ENCODE measurements around the gene THOC5. TPM values are rescaled to one million over a fixed set of nuclear protein-coding genes. Genes with fewer than 3 reads are reported as not detected.
A peak's percentile ranks its signal among the peaks of the same experiment; 100 is the strongest.

The THOC5 gene
- total RNA-seq, 2 donors from 2014 or later = 19.9 to 33.5 TPM

DNA sequence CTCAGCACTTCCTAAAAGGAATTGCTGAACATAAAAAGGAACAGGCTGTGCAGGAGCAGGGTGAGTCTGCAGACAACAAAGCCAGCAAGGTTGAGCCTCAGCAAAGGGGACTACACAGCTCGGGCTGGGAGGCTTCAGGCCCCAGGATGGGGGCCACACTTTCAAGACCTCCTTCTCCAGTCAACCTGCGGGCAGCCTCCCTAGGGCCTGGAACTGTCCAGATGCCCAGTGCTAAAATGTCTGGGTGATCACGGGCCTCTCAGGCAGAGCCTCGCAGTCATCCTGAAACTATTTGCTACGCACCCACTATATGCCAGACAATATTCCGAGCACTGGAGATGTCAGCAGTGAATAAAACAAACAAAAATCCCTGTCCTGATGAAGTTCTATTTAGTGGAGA, 77.4 kb downstream of the THOC5 start:
- DNase-seq = no peak
- no peak overlapping the region for H3K4me3 ChIP-seq
- intact Hi-C loops (cut with DNase I) = no loop called here
- H3K27ac ChIP-seq = no peak overlapping the region
- peaks cover 22% of the 10 kb centered on the region for H3K27me3 ChIP-seq
- H3K9me3 ChIP-seq = no peaks in the 10 kb centered on the region
- TF ChIP-seq, protein P1, sequence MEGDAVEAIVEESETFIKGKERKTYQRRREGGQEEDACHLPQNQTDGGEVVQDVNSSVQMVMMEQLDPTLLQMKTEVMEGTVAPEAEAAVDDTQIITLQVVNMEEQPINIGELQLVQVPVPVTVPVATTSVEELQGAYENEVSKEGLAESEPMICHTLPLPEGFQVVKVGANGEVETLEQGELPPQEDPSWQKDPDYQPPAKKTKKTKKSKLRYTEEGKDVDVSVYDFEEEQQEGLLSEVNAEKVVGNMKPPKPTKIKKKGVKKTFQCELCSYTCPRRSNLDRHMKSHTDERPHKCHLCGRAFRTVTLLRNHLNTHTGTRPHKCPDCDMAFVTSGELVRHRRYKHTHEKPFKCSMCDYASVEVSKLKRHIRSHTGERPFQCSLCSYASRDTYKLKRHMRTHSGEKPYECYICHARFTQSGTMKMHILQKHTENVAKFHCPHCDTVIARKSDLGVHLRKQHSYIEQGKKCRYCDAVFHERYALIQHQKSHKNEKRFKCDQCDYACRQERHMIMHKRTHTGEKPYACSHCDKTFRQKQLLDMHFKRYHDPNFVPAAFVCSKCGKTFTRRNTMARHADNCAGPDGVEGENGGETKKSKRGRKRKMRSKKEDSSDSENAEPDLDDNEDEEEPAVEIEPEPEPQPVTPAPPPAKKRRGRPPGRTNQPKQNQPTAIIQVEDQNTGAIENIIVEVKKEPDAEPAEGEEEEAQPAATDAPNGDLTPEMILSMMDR (IDR thresholded peaks at IDR 0.05) = no peak
- no peaks in the 10 kb centered on the region for H3K36me3 ChIP-seq
- no peak overlapping the region for H3K9ac ChIP-seq (ENCODE audit: low read depth in 2 of 2, low read length in 2 of 2)
- H3K4me1 ChIP-seq = no peaks in the 10 kb centered on the region

DNA sequence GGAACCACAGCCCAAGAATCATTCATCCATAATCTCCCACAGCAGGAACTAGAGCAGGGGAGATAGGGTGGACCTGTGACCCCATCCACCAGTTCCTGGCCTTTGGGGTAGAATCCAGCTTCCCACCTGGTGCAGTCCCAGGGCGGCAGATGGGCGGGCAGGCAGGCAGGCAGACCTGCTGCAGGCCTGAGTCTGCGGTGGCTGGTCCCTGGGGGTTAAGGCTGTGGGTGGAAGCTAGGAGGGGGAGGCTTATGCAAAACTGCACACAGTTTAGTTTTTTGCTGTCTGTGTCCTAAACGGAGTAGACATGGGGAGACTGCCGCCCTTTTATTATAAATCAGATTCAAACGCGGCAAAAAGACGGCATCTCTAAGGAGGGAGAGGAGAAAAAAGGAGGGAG, 78.0 kb downstream of the THOC5 start:
- no peak for DNase-seq
- intact Hi-C loops (cut with DNase I) = no loop called here
- H3K27ac ChIP-seq = no peak overlapping the region
- no peaks in the 10 kb centered on the region for H3K9me3 ChIP-seq
- no peak overlapping the region for H3K4me3 ChIP-seq
- H3K4me1 ChIP-seq = no peaks in the 10 kb centered on the region
- H3K9ac ChIP-seq (ENCODE audit: low read depth in 2 of 2, low read length in 2 of 2) = no peak overlapping the region
- peaks cover 17% of the 10 kb centered on the region for H3K27me3 ChIP-seq
- H3K36me3 ChIP-seq = no peaks in the 10 kb centered on the region
- TF ChIP-seq, protein P1 (IDR thresholded peaks at IDR 0.05) = no peak

DNA sequence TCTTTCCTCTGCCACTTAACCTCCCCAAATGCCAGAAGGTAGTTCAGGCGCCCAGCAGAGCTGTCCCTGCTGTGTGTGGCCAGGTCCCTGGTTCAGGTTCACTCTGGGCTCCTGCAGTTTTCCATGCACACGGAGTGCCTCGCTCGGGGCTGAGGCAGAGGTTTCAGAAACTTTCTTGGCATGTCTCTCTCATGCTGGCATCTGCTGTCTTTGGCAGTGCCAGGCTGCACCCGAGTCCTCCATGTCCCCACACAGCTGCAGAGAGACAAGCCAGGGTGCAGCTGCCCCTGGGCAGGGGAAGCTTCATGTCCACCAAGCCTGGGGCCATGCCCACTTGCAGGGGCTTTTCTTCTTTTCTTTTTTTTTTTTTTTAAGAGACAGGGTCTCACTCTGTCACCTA, 80.6 kb downstream of the THOC5 start:
- H3K9ac ChIP-seq (ENCODE audit: low read depth in 2 of 2, low read length in 2 of 2) = no peak overlapping the region
- TF ChIP-seq, protein P1 (IDR thresholded peaks at IDR 0.05) = no peak
- H3K36me3 ChIP-seq = no peaks in the 10 kb centered on the region
- DNase-seq = no peak
- H3K27me3 ChIP-seq = no peaks in the 10 kb centered on the region
- no peak overlapping the region for H3K4me3 ChIP-seq
- H3K9me3 ChIP-seq = no peaks in the 10 kb centered on the region
- no peak overlapping the region for H3K27ac ChIP-seq
- intact Hi-C loops (cut with DNase I) = no loop called here
- H3K4me1 ChIP-seq = no peaks in the 10 kb centered on the region

DNA sequence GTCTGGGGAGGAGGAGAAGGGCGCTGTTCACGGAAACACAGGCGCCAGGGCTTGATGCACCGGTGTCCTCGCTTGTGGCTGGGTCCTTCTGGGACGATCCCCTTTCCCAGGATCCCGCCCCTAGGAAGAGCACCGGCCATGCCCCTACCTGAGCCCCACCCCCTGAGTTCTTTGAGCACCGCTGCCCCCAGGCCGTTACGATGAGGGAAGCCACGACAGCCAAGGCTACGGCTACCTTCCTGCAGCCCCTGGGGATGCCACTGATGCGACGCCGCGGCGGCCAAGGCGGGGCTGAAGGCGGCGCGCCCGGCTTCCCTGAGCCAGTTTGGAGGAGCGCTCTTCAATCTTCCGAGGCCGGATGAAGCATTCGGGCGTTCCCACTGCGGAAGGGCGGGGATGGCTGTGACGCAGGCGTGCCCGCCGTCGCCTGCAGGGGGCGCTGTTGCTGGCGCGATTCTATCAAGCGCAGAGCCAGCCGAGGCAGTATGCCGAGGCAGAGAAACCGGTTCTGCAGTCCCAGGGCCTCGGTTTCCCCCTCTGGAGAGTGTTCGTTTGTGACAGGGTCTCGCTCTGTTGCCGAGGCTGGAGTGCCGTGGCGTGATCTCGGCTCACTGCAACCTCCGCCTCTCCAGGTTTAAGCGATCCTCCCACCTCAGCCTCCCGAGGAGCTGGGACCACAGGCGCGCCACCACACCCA, 83.2 kb downstream of the THOC5 start:
- no peaks in the 10 kb centered on the region for H3K9me3 ChIP-seq
- intact Hi-C loops (cut with DNase I) = no loop called here
- H3K4me1 ChIP-seq = no peaks in the 10 kb centered on the region
- no peak overlapping the region for H3K27ac ChIP-seq
- TF ChIP-seq, protein P1 (IDR thresholded peaks at IDR 0.05) = peak; percentile 81
- no peaks in the 10 kb centered on the region for H3K27me3 ChIP-seq
- peak overlapping the region; percentile 13 for H3K4me3 ChIP-seq
- H3K36me3 ChIP-seq = no peaks in the 10 kb centered on the region
- H3K9ac ChIP-seq (ENCODE audit: low read depth in 2 of 2, low read length in 2 of 2) = no peak overlapping the region
- DNase-seq = peak; percentile 68

DNA sequence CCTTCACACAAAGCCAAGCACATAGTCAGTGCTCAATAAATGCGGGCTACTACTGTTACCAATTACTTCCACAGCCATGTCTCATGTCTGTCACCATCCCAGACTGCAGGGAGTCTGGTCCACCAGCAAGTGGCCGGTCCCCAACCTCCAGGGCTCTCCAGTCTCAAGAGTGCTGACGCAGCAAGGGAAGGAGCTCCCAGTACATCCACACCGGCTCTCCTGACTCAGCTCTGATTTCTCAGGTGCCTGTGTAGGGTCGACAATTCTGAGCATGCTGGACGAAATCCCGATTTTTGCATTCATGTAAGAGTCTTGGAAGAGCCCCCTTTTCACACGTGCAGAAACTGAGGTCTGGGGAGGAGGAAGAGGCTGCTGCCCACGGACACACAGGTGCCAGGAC, 83.8 kb downstream of the THOC5 start:
- intact Hi-C loops (cut with DNase I) = no loop called here
- Histone ChIP-seq H3K27ac (no peak overlapping the region), H3K27me3 (no peaks in the 10 kb centered on the region), H3K9ac (ENCODE audit: low read depth in 2 of 2, low read length in 2 of 2) (no peak overlapping the region), H3K36me3 (no peaks in the 10 kb centered on the region), H3K4me3 (peak overlapping the region; percentile 13), H3K4me1 (no peaks in the 10 kb centered on the region), H3K9me3 (no peaks in the 10 kb centered on the region)
- TF ChIP-seq, protein P1 (IDR thresholded peaks at IDR 0.05) = no peak
- no peak for DNase-seq
